GM12878 (cell line): Measurements from ENCODE around the gene SPATA19. TPM values are rescaled to one million over a fixed set of nuclear protein-coding genes. Genes with fewer than 3 reads are reported as not detected.

Experiments used
- ATAC-seq: fragments of 200-7000 bp; cut with Tn5 transposase; 3 replicates; pipeline ENCODE4 v1.9.1; 2020; ENCODE audit warnings: mild to moderate bottlenecking, moderate library complexity
- BruUV-seq: library from RNA; stranded (reverse); fragments of 400-500 nt; replicated peaks from 2 replicates; lab custom pipeline; 2021; lab: Mats Ljungman, UMichigan
- CTCF ChIA-PET: fragments of 300-600 bp; sonication (Branson Sonifier 250); formaldehyde crosslinking; extraction: SDS; loops from one replicate; lab custom pipeline; 2021; ENCODE audit warnings: inconsistent platforms; lab: Yijun Ruan, JAX
- POLR2A ChIA-PET: fragments of 350-600 bp; formaldehyde crosslinking; extraction: SDS; loops from one replicate; lab custom pipeline; 2021; ENCODE audit warnings: inconsistent platforms; lab: Charles Lee
- RAD21 ChIA-PET: fragments of 300-600 bp; sonication (Branson Sonifier 250); formaldehyde crosslinking; loops from one replicate; lab custom pipeline; 2023; ENCODE audit warnings: antibody characterized with exemption; ENCODE audit not compliant: unreplicated experiment; lab: Charles Lee
- SMC1A ChIA-PET: fragments of 300-600 bp; sonication (Branson Sonifier 250); formaldehyde crosslinking; loops from one replicate; lab custom pipeline; 2023; ENCODE audit not compliant: unreplicated experiment, uncharacterized antibody; lab: Charles Lee
- DNase-seq: peaks from one replicate; pipeline ENCODE4 v3.0.0-alpha.2; 2011; ENCODE audit warnings: low read depth, low spot score
- FAIRE-seq: peaks from 3 replicates; lab custom pipeline; 2011; peaks lifted over from hg19 to GRCh38; lab: Jason Lieb, UNC
- H2AFZ ChIP-seq: 2 replicates; pipeline ENCODE4 v1.6.0; 2011; ENCODE audit warnings: low read depth, low read length, control low read depth; ENCODE audit not compliant: control insufficient read depth
- H3K27ac ChIP-seq: 2 replicates; pipeline ENCODE4 v1.5.1; 2011; ENCODE audit warnings: control low read depth; ENCODE audit not compliant: control insufficient read depth, insufficient read depth
- H3K27me3 ChIP-seq, 2 experiments: replicated peaks in 1 of 2; 2 replicates each; pipeline versions ENCODE4 v1.6.0 to v1.6.1; 2011; ENCODE audit warnings: low read length in 1 of 2; ENCODE audit not compliant: control insufficient read depth in 2 of 2, insufficient read depth in 2 of 2
- H3K36me3 ChIP-seq, 2 experiments: 2 replicates each; pipeline ENCODE4 v1.5.1; 2011; ENCODE audit warnings: low read length in 1 of 2; ENCODE audit not compliant: control insufficient read depth in 2 of 2, insufficient read depth in 2 of 2
- H3K4me1 ChIP-seq: 2 replicates; pipeline ENCODE4 v1.6.1; 2011; ENCODE audit warnings: mild to moderate bottlenecking, low read length, moderate library complexity, mixed read lengths; ENCODE audit not compliant: control insufficient read depth, insufficient read depth
- H3K4me2 ChIP-seq: 2 replicates; pipeline ENCODE4 v1.6.0; 2011; ENCODE audit warnings: control low read depth; ENCODE audit not compliant: control insufficient read depth, insufficient read depth
- H3K4me3 ChIP-seq: fragments of 200-600 bp; sonication (generic); 2 replicates; pipeline ENCODE4 v1.5.1; 2016
- H3K79me2 ChIP-seq: 2 replicates; pipeline ENCODE4 v1.6.0; 2011; ENCODE audit warnings: low read length; ENCODE audit not compliant: control insufficient read depth, insufficient read depth
- H3K9ac ChIP-seq: 2 replicates; pipeline ENCODE4 v1.8.0; 2011; ENCODE audit warnings: low read length, control low read depth, mixed read lengths; ENCODE audit not compliant: control insufficient read depth, insufficient read depth
- H3K9me3 ChIP-seq: replicated peaks from 3 replicates; pipeline ENCODE4 v1.5.1; 2011; ENCODE audit warnings: mild to moderate bottlenecking, low read length; ENCODE audit not compliant: control insufficient read depth, insufficient read depth
- H4K20me1 ChIP-seq: 2 replicates; pipeline ENCODE4 v1.6.0; 2011; ENCODE audit not compliant: control insufficient read depth, insufficient read depth
- CREM ChIP-seq: IDR thresholded peaks from 2 replicates; pipeline ENCODE4 v1.6.1; 2014; ENCODE audit warnings: antibody characterized with exemption, low read depth
- RFX5 ChIP-seq: IDR thresholded peaks from 2 replicates; pipeline ENCODE4 v1.6.1; 2011; ENCODE audit warnings: low read depth, low read length, improper control_type of control experiment
- RUNX3 ChIP-seq: IDR thresholded peaks from 2 replicates; pipeline ENCODE4 v1.6.1; 2012; ENCODE audit warnings: low read length, inconsistent platforms
- SREBF2 ChIP-seq: IDR thresholded peaks from 2 replicates; pipeline ENCODE4 v1.6.1; 2012; ENCODE audit warnings: mild to moderate bottlenecking, low read length
- WGBS: methylation state at CpG from one replicate; pipeline ENCODE4 v1.1.6; 2016; ENCODE audit warnings: low lambda C conversion rate; ENCODE audit not compliant: insufficient replicate concordance, insufficient coverage; ENCODE audit errors: missing lambda C conversion rate; 5-methylcytosine and 5-hydroxymethylcytosine counted together
- in situ Hi-C: fragments of 300-500 bp; cut with MboI; formaldehyde crosslinking; loops from 9 replicates; pipeline ENCODE4 v1.14.3; 2018; ENCODE audit warnings: mixed read lengths
- intact Hi-C: fragments of 100-400 bp; cut with micrococcal nuclease; formaldehyde crosslinking; loops from one replicate; pipeline ENCODE4 v1.14.2; 2022; ENCODE audit not compliant: unreplicated experiment
- polyA plus RNA-seq, 11 experiments: library from polyadenylated mRNA; depleted of rRNA in 4 of 11; unstranded in 6 of 11; stranded (reverse) in 5 of 11; fragments of >200 nt; fragmentation: Nextera tagmentation in 4 of 11; fragmentation: Illumina TruSeq in 1 of 11; extraction: Ambion mirVana in 4 of 11; extraction: Trizol in 1 of 11; gene quantifications; 1 replicate in 1 of 11; 2 replicates in 10 of 11; pipeline versions ENCODE4 v1.2.1 to v1.2.3, GENCODE V29; 2011 to 2016; ENCODE audit warnings: inconsistent platforms in 2 of 11, missing spikeins in 2 of 11, low read depth in 1 of 11
- total RNA-seq, 4 experiments: library from RNA; depleted of rRNA in 3 of 4; stranded (reverse); fragments of >200 nt in 3 of 4; fragmentation: Illumina TruSeq in 1 of 4; extraction: Trizol in 1 of 4; gene quantifications; 2 replicates each; pipeline versions ENCODE4 v1.2.1 to v1.2.3, GENCODE V29; 2013 to 2021
- TF ChIP-seq, protein P1 (sequence below): fragments of 450-650 bp; IDR thresholded peaks from 2 replicates; pipeline ENCODE4 v1.6.1; 2017; ENCODE audit warnings: mild to moderate bottlenecking, moderate library complexity
- TF ChIP-seq, protein P2 (sequence below): fragments of 150-350 bp; IDR thresholded peaks from 2 replicates; pipeline ENCODE4 v1.6.1; 2016; ENCODE audit warnings: low read depth, low read length

SPATA19 gene
- total and polyA plus RNA-seq, 10 of the 15 experiments (the other 5 are each of a cell fraction or from before 2014, with no cell fraction given), result not detected

DNA sequence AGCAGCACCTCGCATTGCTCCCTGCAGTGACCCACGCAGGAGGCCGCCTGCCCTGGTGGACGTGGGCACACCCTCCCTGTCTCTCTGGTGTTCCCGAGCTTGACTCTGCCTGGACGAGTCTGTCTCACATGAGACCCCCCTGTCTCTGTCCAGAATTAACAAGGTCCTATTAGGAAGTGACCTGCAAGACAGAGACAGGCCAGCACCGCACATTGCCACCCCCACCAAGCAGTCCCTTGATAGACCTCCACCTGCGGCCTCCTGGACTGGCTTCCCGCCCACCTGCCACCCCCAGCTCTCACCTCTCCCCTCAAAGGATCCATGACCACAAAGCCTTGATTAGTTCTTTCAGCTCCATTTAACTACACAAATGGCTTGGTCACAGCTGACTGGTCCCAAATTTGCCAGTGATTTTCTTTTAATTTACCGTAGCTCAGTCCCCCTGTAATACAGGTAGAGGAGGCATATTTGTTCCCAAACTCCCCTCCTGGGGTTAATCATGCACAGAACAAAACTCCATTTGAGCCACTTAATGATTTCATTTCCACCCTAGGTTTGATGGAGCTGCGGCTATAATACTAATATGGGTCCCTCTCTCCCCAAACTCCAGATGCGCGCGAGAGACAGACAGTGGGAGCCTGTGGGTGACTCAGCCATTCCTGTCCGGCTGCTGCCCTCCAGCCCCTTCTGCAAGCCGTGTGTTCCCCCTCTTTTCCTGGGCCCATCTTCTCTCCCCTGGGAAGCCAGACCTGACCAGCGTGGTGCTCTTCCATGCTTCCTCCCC lies 11.2 kb downstream of the SPATA19 start:
- ChIA-PET CTCF (interaction anchor here (1.2 to 4.8 kb wide), 7 partner anchors 10 to 757 kb away, joined by 3 to 67 read pairs (median 6); no protein-coding TSS in a partner anchor), RAD21 (interaction anchor here (1.0 to 1.5 kb wide), 2 partner anchors 700 to 760 kb away, joined by 3 to 19 read pairs; no protein-coding TSS in a partner anchor), POLR2A (no interaction called here), SMC1A (interaction anchor here (1.5 kb wide), 1 partner anchor 21 kb away, joined by 4 read pairs; no protein-coding TSS in a partner anchor)
- Histone ChIP-seq H3K4me1 (no peaks in the 10 kb centered on the region), H3K4me2 (no peak overlapping the region), H3K9ac (no peak overlapping the region), H3K79me2 (no peaks in the 10 kb centered on the region), H3K27ac (no peak overlapping the region), H3K36me3 (no peaks in the 10 kb centered on the region), H4K20me1 (no peaks in the 10 kb centered on the region), H3K27me3 (no peaks in the 10 kb centered on the region; a peak in 1 of 4 replicates), H2AFZ (no peak overlapping the region), H3K4me3 (no peak overlapping the region), H3K9me3 (peaks cover 1% of the 10 kb centered on the region; the same call in 2 of the 3 replicates)
- intact Hi-C loops, result no loop called here
- no TSS peak for BruUV-seq
- TF ChIP-seq CREM (no peak), RFX5 (no peak), SREBF2 (no peak), RUNX3 (no peak)
- TF ChIP-seq, protein P1, sequence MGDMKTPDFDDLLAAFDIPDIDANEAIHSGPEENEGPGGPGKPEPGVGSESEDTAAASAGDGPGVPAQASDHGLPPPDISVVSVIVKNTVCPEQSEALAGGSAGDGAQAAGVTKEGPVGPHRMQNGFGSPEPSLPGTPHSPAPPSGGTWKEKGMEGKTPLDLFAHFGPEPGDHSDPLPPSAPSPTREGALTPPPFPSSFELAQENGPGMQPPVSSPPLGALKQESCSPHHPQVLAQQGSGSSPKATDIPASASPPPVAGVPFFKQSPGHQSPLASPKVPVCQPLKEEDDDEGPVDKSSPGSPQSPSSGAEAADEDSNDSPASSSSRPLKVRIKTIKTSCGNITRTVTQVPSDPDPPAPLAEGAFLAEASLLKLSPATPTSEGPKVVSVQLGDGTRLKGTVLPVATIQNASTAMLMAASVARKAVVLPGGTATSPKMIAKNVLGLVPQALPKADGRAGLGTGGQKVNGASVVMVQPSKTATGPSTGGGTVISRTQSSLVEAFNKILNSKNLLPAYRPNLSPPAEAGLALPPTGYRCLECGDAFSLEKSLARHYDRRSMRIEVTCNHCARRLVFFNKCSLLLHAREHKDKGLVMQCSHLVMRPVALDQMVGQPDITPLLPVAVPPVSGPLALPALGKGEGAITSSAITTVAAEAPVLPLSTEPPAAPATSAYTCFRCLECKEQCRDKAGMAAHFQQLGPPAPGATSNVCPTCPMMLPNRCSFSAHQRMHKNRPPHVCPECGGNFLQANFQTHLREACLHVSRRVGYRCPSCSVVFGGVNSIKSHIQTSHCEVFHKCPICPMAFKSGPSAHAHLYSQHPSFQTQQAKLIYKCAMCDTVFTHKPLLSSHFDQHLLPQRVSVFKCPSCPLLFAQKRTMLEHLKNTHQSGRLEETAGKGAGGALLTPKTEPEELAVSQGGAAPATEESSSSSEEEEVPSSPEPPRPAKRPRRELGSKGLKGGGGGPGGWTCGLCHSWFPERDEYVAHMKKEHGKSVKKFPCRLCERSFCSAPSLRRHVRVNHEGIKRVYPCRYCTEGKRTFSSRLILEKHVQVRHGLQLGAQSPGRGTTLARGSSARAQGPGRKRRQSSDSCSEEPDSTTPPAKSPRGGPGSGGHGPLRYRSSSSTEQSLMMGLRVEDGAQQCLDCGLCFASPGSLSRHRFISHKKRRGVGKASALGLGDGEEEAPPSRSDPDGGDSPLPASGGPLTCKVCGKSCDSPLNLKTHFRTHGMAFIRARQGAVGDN, result no peak
- TF ChIP-seq, protein P2, sequence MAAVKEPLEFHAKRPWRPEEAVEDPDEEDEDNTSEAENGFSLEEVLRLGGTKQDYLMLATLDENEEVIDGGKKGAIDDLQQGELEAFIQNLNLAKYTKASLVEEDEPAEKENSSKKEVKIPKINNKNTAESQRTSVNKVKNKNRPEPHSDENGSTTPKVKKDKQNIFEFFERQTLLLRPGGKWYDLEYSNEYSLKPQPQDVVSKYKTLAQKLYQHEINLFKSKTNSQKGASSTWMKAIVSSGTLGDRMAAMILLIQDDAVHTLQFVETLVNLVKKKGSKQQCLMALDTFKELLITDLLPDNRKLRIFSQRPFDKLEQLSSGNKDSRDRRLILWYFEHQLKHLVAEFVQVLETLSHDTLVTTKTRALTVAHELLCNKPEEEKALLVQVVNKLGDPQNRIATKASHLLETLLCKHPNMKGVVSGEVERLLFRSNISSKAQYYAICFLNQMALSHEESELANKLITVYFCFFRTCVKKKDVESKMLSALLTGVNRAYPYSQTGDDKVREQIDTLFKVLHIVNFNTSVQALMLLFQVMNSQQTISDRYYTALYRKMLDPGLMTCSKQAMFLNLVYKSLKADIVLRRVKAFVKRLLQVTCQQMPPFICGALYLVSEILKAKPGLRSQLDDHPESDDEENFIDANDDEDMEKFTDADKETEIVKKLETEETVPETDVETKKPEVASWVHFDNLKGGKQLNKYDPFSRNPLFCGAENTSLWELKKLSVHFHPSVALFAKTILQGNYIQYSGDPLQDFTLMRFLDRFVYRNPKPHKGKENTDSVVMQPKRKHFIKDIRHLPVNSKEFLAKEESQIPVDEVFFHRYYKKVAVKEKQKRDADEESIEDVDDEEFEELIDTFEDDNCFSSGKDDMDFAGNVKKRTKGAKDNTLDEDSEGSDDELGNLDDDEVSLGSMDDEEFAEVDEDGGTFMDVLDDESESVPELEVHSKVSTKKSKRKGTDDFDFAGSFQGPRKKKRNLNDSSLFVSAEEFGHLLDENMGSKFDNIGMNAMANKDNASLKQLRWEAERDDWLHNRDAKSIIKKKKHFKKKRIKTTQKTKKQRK, result no peak
- in situ Hi-C loops, result no loop called here
- FAIRE-seq, result no peak
- 48% methylated on average over 17 of the region's 17 CpGs for WGBS
- DNase-seq, result no peak
- no peak for ATAC-seq
